ENCODE data around the gene EFNA1. TPM values are rescaled to one million over a fixed set of nuclear protein-coding genes. Genes with fewer than 3 reads are reported as not detected.
A peak's percentile ranks its signal among the peaks of the same experiment; 100 is the strongest.

The EFNA1 gene
- total RNA-seq, 1 experiment from 2014 or later, result 35.7 TPM

- POLR2A ChIA-PET (ENCODE audit: unreplicated experiment), result interaction anchor here (0.6 to 0.7 kb wide), 2 partner anchors 17 to 26 kb away, joined by 5 to 8 read pairs; no protein-coding TSS in a partner anchor
- Histone ChIP-seq H3K9me2 (ENCODE audit: insufficient read depth) (no peaks in the 10 kb centered on the region), H4K20me1 (ENCODE audit: insufficient read depth) (no peaks in the 10 kb centered on the region), H3K36me3 (ENCODE audit: low read depth) (no peaks in the 10 kb centered on the region), H3K4me3 (no peak overlapping the region; the same call in 1 of the 2 replicates), H3K9me3 (ENCODE audit: insufficient read depth, low read depth) (no peaks in the 10 kb centered on the region), H3K4me2 (peak overlapping the region; percentile 99), H3K79me2 (ENCODE audit: low read depth) (peaks cover 21% of the 10 kb centered on the region), H2AFZ (no peak overlapping the region), H3K27me3 (ENCODE audit: insufficient read depth, low read depth) (no peaks in the 10 kb centered on the region), H3F3A (ENCODE audit: insufficient read depth, low read depth) (peaks cover 55% of the 10 kb centered on the region), H3K4me1 (replicated peaks; ENCODE audit: insufficient read depth) (peaks cover 45% of the 10 kb centered on the region), H3K27ac (no peak overlapping the region)
- DNase-seq, result peak in 1 of 2 experiments; percentile 3
- CTCF ChIA-PET, result interaction anchor here (0.7 kb wide), 1 partner anchor 9 kb away, joined by 3 read pairs; no protein-coding TSS in a partner anchor
- no TSS peak for BruUV-seq (replicated peaks)
- intact Hi-C loops (cut with micrococcal nuclease; ENCODE audit: unreplicated experiment), result loop anchor here (5.0 kb wide), 1 partner anchor 568 kb away; the partner anchor contains the start of gene UBE2Q1
- TF ChIP-seq EZH2 (IDR thresholded peaks at IDR 0.05; ENCODE audit: low read depth) (no peak), CTCF (conservative IDR thresholded peaks at IDR 0.05) (no peak)
Measured at GRCh38 chr1:155125511-155125945, 2.1 kb upstream of the EFNA1 start.

- H2AFZ ChIP-seq, result no peak overlapping the region; the same call in 1 of the 2 replicates
Measured at GRCh38 chr1:155125946-155126555, 1.6 kb upstream of the EFNA1 start.

More at GRCh38 chr1:155125946-155126555, 1.6 kb upstream of the EFNA1 start:
- no peaks in the 10 kb centered on the region for H4K20me1 ChIP-seq (ENCODE audit: insufficient read depth)
- H3K79me2 ChIP-seq (ENCODE audit: low read depth), result peaks cover 27% of the 10 kb centered on the region
- H3K9me3 ChIP-seq (ENCODE audit: insufficient read depth, low read depth), result no peaks in the 10 kb centered on the region
- peak overlapping the region; percentile 99 for H3K4me2 ChIP-seq
- H3K4me3 ChIP-seq, result peak overlapping the region; percentile 85; the same call in 1 of the 2 replicates
- intact Hi-C loops (cut with micrococcal nuclease; ENCODE audit: unreplicated experiment), result loop anchor here (5.0 kb wide), 1 partner anchor 569 kb away; the partner anchor contains the start of gene UBE2Q1
- H3K9me2 ChIP-seq (ENCODE audit: insufficient read depth), result no peaks in the 10 kb centered on the region
- ChIA-PET POLR2A (ENCODE audit: unreplicated experiment) (interaction anchor here (0.6 to 0.7 kb wide), 3 partner anchors 18 to 27 kb away, joined by 3 to 8 read pairs (median 5); no protein-coding TSS in a partner anchor), CTCF (interaction anchor here (0.7 kb wide), 1 partner anchor 9 kb away, joined by 3 read pairs; no protein-coding TSS in a partner anchor)
- no peaks in the 10 kb centered on the region for H3K36me3 ChIP-seq (ENCODE audit: low read depth)
- BruUV-seq (replicated peaks), result no TSS peak
- H3F3A ChIP-seq (ENCODE audit: insufficient read depth, low read depth), result peaks cover 55% of the 10 kb centered on the region
- H3K27ac ChIP-seq, result no peak overlapping the region
- TF ChIP-seq CTCF (conservative IDR thresholded peaks at IDR 0.05) (no peak), EZH2 (IDR thresholded peaks at IDR 0.05; ENCODE audit: low read depth) (no peak)
- no peaks in the 10 kb centered on the region for H3K27me3 ChIP-seq (ENCODE audit: insufficient read depth, low read depth)
- peaks cover 50% of the 10 kb centered on the region for H3K4me1 ChIP-seq (replicated peaks; ENCODE audit: insufficient read depth)
- peak in 1 of 2 experiments; percentile 61 for DNase-seq

Data from PC-9 (cell line).